ENCODE measurements around the gene RBM6. TPM values are rescaled to one million over a fixed set of nuclear protein-coding genes. Genes with fewer than 3 reads are reported as not detected.
"Not testable (repeated sequence)": the region's sequence is repeated elsewhere in the genome, so short reads cannot be mapped to it uniquely, and the experiment has no call there.

RBM6 gene
- total RNA-seq, 4 donors from 2014 or later: 89.7 to 256 (median 152) TPM

GRCh38 chr3:49928481-49929017 is 11.4 kb upstream of the RBM6 start:
- H3K4me1 ChIP-seq: peaks cover 10 to 22% (median 16%) of the 10 kb centered on the region in 4 donors
- H3K36me3 ChIP-seq: no peaks in the 10 kb centered on the region
- H3K9me3 ChIP-seq: no peaks in the 10 kb centered on the region
- H3K27me3 ChIP-seq: no peaks in the 10 kb centered on the region
- TF ChIP-seq POLR2AphosphoS5 (IDR thresholded peaks at IDR 0.05) (no peak), POLR2A (IDR thresholded peaks at IDR 0.05) (no peak)
- in situ Hi-C loops (cut with MboI; ENCODE audit: low pct_ligation_motif_present in 1 of 4, low pct_unique_long_range_greater_than_20kb in 1 of 4, low sequenced_read_pairs in 3 of 4): no loop called here
- peak overlapping the region in 1 of 4 donors; percentile 69 for H3K4me3 ChIP-seq
- peak overlapping the region in 3 of 4 donors; percentile 89 to 92 (median 91) for H3K27ac ChIP-seq
- intact Hi-C loops (cut with DNase I; ENCODE audit: low total_unique reads): no loop called here
- 63 to 67% methylated on average over 3 to 5 of the region's 5 CpGs for WGBS, 2 donors (ENCODE audit: low coverage in 1 of 2)
- DNase-seq: peak; percentile 46

GRCh38 chr3:49929291-49930167 is 10.4 kb upstream of the RBM6 start, which contains the start of gene MON1A:
Gene MON1A, minus strand, starts transcription at chr3:49929811. Its CDS starts 16,465 bp downstream, at chr3:49913346.
- 2% methylated on average over 30 of the region's 56 CpGs; no CpG with 5 or more reads in 1 of the 2 donors for WGBS, 2 donors (ENCODE audit: low coverage in 1 of 2)
- DNase-seq: peak; percentile 97
- in situ Hi-C loops (cut with MboI; ENCODE audit: low pct_ligation_motif_present in 1 of 4, low pct_unique_long_range_greater_than_20kb in 1 of 4, low sequenced_read_pairs in 3 of 4): no loop called here
- H3K4me1 ChIP-seq: peaks cover 10 to 22% (median 16%) of the 10 kb centered on the region in 4 donors
- intact Hi-C loops (cut with DNase I; ENCODE audit: low total_unique reads): no loop called here
- H3K36me3 ChIP-seq: no peaks in the 10 kb centered on the region
- H3K27me3 ChIP-seq: no peaks in the 10 kb centered on the region
- peak within 1 kb of the TSS; percentile 86 to 92 (median 90) for H3K27ac ChIP-seq
- TF ChIP-seq POLR2A (IDR thresholded peaks at IDR 0.05) (peak; percentile 68), EP300 (IDR thresholded peaks at IDR 0.05; ENCODE audit: low read depth) (no peak), POLR2AphosphoS5 (IDR thresholded peaks at IDR 0.05) (peak; percentile 11 to 76 (median 69)), CTCF (IDR thresholded peaks at IDR 0.05) (peak; percentile 5 to 50 (median 22))
- no peaks in the 10 kb centered on the region for H3K9me3 ChIP-seq
- H3K4me3 ChIP-seq: peak within 1 kb of the TSS; percentile 61 to 96 (median 66)

- Histone ChIP-seq H3K36me3 (no peaks in the 10 kb centered on the region), H3K4me3 (peak overlapping the region in 3 of 4 donors; percentile 61 to 69 (median 64)), H3K27me3 (no peaks in the 10 kb centered on the region), H3K4me1 (peaks cover 10 to 22% (median 16%) of the 10 kb centered on the region in 4 donors), H3K9me3 (no peaks in the 10 kb centered on the region), H3K27ac (peak overlapping the region; percentile 86 to 92 (median 90))
- intact Hi-C loops (cut with DNase I; ENCODE audit: low total_unique reads): no loop called here
- in situ Hi-C loops (cut with MboI; ENCODE audit: low pct_ligation_motif_present in 1 of 4, low pct_unique_long_range_greater_than_20kb in 1 of 4, low sequenced_read_pairs in 3 of 4): no loop called here
- no peak for TF ChIP-seq POLR2A (IDR thresholded peaks at IDR 0.05)
- no peak for TF ChIP-seq EP300 (IDR thresholded peaks at IDR 0.05; ENCODE audit: low read depth)
- no peak for TF ChIP-seq CTCF (IDR thresholded peaks at IDR 0.05)
- no peak for TF ChIP-seq POLR2AphosphoS5 (IDR thresholded peaks at IDR 0.05)
- DNase-seq: no peak
- WGBS, 2 donors (ENCODE audit: low coverage in 1 of 2): 49 to 58% methylated on average over 4 to 16 of the region's 16 CpGs
These were observed 9.7 kb upstream of the RBM6 start for GRCh38 chr3:49930168-49930690.

GRCh38 chr3:49930922-49931321 is 9.0 kb upstream of the RBM6 start:
- Histone ChIP-seq H3K9me3 (no peaks in the 10 kb centered on the region), H3K27me3 (no peaks in the 10 kb centered on the region), H3K27ac (peak overlapping the region in 3 of 4 donors; percentile 86 to 92 (median 91)), H3K4me1 (peaks cover 10 to 22% (median 16%) of the 10 kb centered on the region in 4 donors), H3K36me3 (no peaks in the 10 kb centered on the region), H3K4me3 (no peak overlapping the region)
- in situ Hi-C loops (cut with MboI; ENCODE audit: low pct_ligation_motif_present in 1 of 4, low pct_unique_long_range_greater_than_20kb in 1 of 4, low sequenced_read_pairs in 3 of 4): no loop called here
- DNase-seq: peak; percentile 33
- intact Hi-C loops (cut with DNase I; ENCODE audit: low total_unique reads): no loop called here
- TF ChIP-seq POLR2AphosphoS5 (IDR thresholded peaks at IDR 0.05) (no peak), POLR2A (IDR thresholded peaks at IDR 0.05) (no peak), CTCF (IDR thresholded peaks at IDR 0.05) (no peak), EP300 (IDR thresholded peaks at IDR 0.05; ENCODE audit: low read depth) (no peak)
- WGBS, 2 donors (ENCODE audit: low coverage in 1 of 2): 70% methylated on average over 1 of the region's 1 CpG; no CpG with 5 or more reads in 1 of the 2 donors

GRCh38 chr3:49932281-49932680 is 7.7 kb upstream of the RBM6 start:
- H3K4me1 ChIP-seq: peaks cover 10 to 22% (median 16%) of the 10 kb centered on the region in 4 donors
- H3K9me3 ChIP-seq; H3K27ac ChIP-seq; H3K4me3 ChIP-seq; H3K36me3 ChIP-seq; H3K27me3 ChIP-seq; in situ Hi-C loops (cut with MboI; ENCODE audit: low pct_ligation_motif_present in 1 of 4, low pct_unique_long_range_greater_than_20kb in 1 of 4, low sequenced_read_pairs in 3 of 4); intact Hi-C loops (cut with DNase I; ENCODE audit: low total_unique reads); DNase-seq: not testable (repeated sequence)
- 93 to 96% methylated on average over 4 to 15 of the region's 15 CpGs for WGBS, 2 donors (ENCODE audit: low coverage in 1 of 2)
